RWPE2 (cell line): ENCODE data around the gene GRAMD2B.

ENCODE experiments used
- ATAC-seq: fragments of 200-7000 bp; cut with Tn5 transposase; 3 replicates; pipeline ENCODE4 v1.9.1; 2021; ENCODE audit warnings: low read depth
- DNase-seq: peaks from one replicate; pipeline ENCODE4 v3.0.0-alpha.2; 2020; ENCODE audit warnings: low spot score
- H3K27ac ChIP-seq: fragments of 450-650 bp; 2 replicates; pipeline ENCODE4 v1.5.1; 2017; ENCODE audit warnings: mild to moderate bottlenecking; ENCODE audit not compliant: poor library complexity, severe bottlenecking
- H3K27me3 ChIP-seq: fragments of 250-450 bp; sonication (Bioruptor Pico); 2 replicates; pipeline ENCODE4 v1.5.1; 2021; ENCODE audit warnings: mild to moderate bottlenecking, moderate library complexity; ENCODE audit not compliant: insufficient read depth, poor library complexity, severe bottlenecking
- H3K36me3 ChIP-seq: fragments of 250-450 bp; sonication (Bioruptor Pico); 2 replicates; pipeline ENCODE4 v1.5.1; 2020; ENCODE audit warnings: low read depth, mild to moderate bottlenecking, moderate library complexity
- H3K4me1 ChIP-seq: fragments of 250-450 bp; sonication (Bioruptor Pico); 2 replicates; pipeline ENCODE4 v1.5.1; 2021; ENCODE audit warnings: mild to moderate bottlenecking, moderate library complexity; ENCODE audit not compliant: insufficient read depth, poor library complexity, severe bottlenecking
- H3K4me3 ChIP-seq: fragments of 250-450 bp; sonication (Bioruptor Pico); 2 replicates; pipeline ENCODE4 v1.5.1; 2021; ENCODE audit warnings: mild to moderate bottlenecking, moderate library complexity; ENCODE audit not compliant: severe bottlenecking
- H3K9me3 ChIP-seq: fragments of 250-450 bp; sonication (Bioruptor Pico); 2 replicates; pipeline ENCODE4 v1.5.1; 2021; ENCODE audit warnings: mild to moderate bottlenecking, moderate library complexity; ENCODE audit not compliant: severe bottlenecking
- TF ChIP-seq, protein P1 (sequence below): fragments of 450-650 bp; IDR thresholded peaks from one replicate; pipeline ENCODE4 v1.5.1; 2017; ENCODE audit warnings: mild to moderate bottlenecking, moderate library complexity; ENCODE audit not compliant: poor library complexity, severe bottlenecking

Gene GRAMD2B

DNA sequence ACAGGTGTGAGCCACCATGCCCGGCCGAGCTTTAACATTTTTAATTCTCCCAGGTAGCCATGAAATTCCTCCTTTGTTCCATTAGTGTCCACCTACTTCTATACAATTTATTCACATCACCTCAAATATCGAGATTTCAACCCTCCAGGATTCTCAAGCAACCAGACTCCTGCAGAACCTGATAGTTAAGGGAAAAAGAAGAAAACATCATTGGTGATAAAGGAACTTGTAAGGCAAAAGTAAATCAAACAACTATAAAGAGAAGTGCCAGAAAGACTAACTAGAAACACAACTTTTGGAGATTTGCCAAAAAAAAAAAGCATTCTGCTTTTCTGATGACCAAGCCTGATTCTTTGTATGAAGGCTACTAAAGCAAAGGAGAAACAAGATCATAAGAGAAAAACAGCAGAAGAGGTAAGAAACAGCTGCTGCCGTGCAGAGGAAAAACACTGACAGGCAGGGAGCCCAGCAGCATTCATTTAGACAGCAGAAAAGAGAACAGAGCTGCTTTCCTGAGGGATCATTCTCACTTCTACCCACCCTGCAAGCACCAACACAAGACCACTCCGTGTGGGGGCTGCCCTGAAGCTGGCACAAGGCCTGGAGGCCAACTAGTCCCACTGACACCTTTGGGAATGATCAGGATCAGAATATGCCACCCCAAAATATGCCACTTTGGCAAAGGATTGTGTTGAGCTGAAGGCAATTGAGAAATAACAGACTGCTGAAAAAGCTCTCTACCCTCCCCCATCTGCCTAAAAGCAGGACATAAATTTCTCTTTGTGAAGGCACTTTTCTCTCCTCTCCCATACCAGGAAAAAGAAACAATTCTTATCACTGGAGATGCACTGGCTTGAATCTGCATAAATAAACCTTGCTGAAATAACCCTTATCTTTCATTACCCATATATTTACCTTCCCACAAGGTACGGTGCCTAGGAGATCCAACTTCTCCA is 96.7 kb downstream of the GRAMD2B start:
- peaks cover 41% of the 10 kb centered on the region for H3K4me1 ChIP-seq
- H3K27ac ChIP-seq: no peak overlapping the region
- DNase-seq: no peak
- no peak overlapping the region for H3K4me3 ChIP-seq
- TF ChIP-seq, protein P1, sequence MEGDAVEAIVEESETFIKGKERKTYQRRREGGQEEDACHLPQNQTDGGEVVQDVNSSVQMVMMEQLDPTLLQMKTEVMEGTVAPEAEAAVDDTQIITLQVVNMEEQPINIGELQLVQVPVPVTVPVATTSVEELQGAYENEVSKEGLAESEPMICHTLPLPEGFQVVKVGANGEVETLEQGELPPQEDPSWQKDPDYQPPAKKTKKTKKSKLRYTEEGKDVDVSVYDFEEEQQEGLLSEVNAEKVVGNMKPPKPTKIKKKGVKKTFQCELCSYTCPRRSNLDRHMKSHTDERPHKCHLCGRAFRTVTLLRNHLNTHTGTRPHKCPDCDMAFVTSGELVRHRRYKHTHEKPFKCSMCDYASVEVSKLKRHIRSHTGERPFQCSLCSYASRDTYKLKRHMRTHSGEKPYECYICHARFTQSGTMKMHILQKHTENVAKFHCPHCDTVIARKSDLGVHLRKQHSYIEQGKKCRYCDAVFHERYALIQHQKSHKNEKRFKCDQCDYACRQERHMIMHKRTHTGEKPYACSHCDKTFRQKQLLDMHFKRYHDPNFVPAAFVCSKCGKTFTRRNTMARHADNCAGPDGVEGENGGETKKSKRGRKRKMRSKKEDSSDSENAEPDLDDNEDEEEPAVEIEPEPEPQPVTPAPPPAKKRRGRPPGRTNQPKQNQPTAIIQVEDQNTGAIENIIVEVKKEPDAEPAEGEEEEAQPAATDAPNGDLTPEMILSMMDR: no peak
- H3K36me3 ChIP-seq: no peaks in the 10 kb centered on the region
- no peak for ATAC-seq
- H3K27me3 ChIP-seq: no peaks in the 10 kb centered on the region
- no peaks in the 10 kb centered on the region for H3K9me3 ChIP-seq

DNA sequence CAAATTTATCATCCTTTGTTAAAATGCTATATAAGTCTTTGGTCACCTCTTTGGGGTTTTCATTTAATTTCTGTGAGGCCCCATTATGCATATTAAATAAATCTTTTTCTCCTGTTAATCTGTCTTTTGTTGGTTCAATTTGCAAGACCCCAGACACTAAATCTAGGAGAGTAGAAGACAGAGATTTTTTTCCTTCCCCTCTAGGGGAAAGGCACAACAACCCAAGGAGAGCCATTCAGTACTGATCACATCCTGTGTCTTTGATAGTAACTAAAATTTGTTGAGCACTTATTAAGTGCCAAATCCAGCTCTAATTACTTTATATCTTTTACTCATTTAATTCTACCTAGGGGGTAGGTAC is 97.4 kb downstream of the GRAMD2B start:
- H3K36me3 ChIP-seq: no peaks in the 10 kb centered on the region
- H3K9me3 ChIP-seq: no peaks in the 10 kb centered on the region
- ATAC-seq (no peak), DNase-seq (no peak)
- peaks cover 41% of the 10 kb centered on the region for H3K4me1 ChIP-seq
- no peaks in the 10 kb centered on the region for H3K27me3 ChIP-seq
- H3K27ac ChIP-seq: no peak overlapping the region
- H3K4me3 ChIP-seq: no peak overlapping the region
- TF ChIP-seq, protein P1: no peak

DNA sequence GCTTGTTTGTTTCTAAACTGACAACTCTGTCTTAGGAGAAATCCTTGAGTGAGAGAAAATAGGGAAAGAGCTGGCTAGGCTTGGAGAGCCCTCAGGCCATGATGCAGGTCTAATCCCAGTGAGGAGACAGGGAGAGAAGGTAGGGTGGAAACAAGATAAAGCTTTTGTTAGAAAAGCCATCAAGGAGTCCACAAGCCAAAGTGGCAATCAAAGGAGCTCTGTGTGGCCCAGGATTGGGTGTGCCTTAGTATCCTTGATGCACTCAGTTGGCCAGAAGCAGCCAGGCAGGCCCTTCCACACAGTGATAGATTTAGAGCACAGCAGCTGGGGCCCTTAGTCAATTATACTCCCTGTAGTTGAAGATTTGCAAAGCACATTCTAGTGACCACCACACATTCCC is 97.9 kb downstream of the GRAMD2B start:
- Histone ChIP-seq H3K4me3 (no peak overlapping the region), H3K27me3 (no peaks in the 10 kb centered on the region), H3K9me3 (peaks cover 2% of the 10 kb centered on the region), H3K27ac (no peak overlapping the region), H3K4me1 (peaks cover 35% of the 10 kb centered on the region), H3K36me3 (no peaks in the 10 kb centered on the region)
- no peak for DNase-seq
- TF ChIP-seq, protein P1: no peak
- ATAC-seq: no peak

DNA sequence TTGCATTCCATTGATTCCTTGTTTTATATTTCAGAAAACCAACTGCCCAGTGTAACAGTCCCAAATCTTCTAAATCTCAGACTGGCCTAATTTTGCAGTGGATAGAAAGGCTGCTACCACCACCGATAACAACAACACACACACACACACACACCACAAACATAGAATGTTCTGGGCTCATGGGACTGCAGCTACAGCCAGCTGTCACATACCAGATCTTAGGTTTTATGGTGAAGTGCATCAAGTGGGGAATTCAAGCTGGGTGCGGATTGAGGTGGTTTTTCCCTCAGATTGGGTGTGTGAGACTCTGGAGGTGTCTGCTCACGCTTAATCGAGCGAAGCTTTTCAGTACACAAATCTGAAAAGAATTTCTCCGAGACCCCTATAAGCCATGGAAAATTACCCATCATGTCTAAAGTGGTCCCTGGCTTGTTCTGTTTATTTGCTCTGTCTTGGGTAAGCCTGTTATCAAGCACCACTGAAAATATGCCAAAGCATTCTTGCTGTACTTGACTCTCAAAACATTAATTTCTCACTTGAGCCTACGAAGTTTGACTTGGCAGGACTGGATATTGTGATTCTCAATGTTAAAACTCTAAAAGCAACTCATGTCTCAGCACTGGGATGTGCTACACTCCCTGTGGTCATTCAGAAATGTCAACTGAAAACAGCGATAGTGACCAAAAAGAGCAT is 100.8 kb downstream of the GRAMD2B start:
- TF ChIP-seq, protein P1: no peak
- H3K36me3 ChIP-seq: no peaks in the 10 kb centered on the region
- peaks cover 2% of the 10 kb centered on the region for H3K9me3 ChIP-seq
- peaks cover 12% of the 10 kb centered on the region for H3K4me1 ChIP-seq
- no peak for DNase-seq
- no peak overlapping the region for H3K27ac ChIP-seq
- no peaks in the 10 kb centered on the region for H3K27me3 ChIP-seq
- H3K4me3 ChIP-seq: no peak overlapping the region
- ATAC-seq: no peak
